Neutrophil (primary cell): ENCODE results near the gene C1orf35.

Experiments used
- H3K27ac ChIP-seq: fragments of 200-600 bp; sonication (generic); 2 replicates; pipeline ENCODE4 v1.5.1; 2016; ENCODE audit warnings: mild to moderate bottlenecking, moderate library complexity
- H3K27me3 ChIP-seq: fragments of 200-600 bp; sonication (generic); 2 replicates; pipeline ENCODE4 v1.6.0; 2016; ENCODE audit warnings: mild to moderate bottlenecking
- H3K36me3 ChIP-seq: fragments of 200-600 bp; sonication (generic); 2 replicates; pipeline ENCODE4 v1.5.1; 2017
- H3K4me1 ChIP-seq, 2 experiments: fragments of 200-600 bp in 1 of 2; sonication (generic) in 1 of 2; 1 replicate in 1 of 2; 2 replicates in 1 of 2; pipeline versions ENCODE4 v1.5.1 to v1.6.1; 2013 to 2016; ENCODE audit warnings: low read depth in 1 of 2, low read length in 1 of 2, mild to moderate bottlenecking in 1 of 2, moderate library complexity in 1 of 2; ENCODE audit not compliant: control insufficient read depth in 1 of 2, insufficient read depth in 1 of 2
- H3K4me3 ChIP-seq, 2 experiments: fragments of 200-600 bp in 1 of 2; sonication (generic) in 1 of 2; 1 replicate in 1 of 2; 2 replicates in 1 of 2; pipeline ENCODE4 v1.5.1; 2013 to 2016; ENCODE audit warnings: low read depth in 1 of 2, low read length in 1 of 2, mild to moderate bottlenecking in 1 of 2, moderate library complexity in 1 of 2
- H3K9me3 ChIP-seq: fragments of 200-600 bp; sonication (generic); 2 replicates; pipeline ENCODE4 v1.5.1; 2016
- CTCF ChIP-seq: fragments of 200-600 bp; sonication (generic); IDR thresholded peaks from 2 replicates; pipeline ENCODE4 v1.5.1; 2016; ENCODE audit warnings: antibody characterized with exemption

C1orf35 gene

GRCh38 chr1:228058949-228059633 lies 44.0 kb downstream of the C1orf35 start:
- Histone ChIP-seq H3K9me3 (no peaks in the 10 kb centered on the region), H3K27ac (peak overlapping the region; percentile 13), H3K4me1 (peaks cover 14 to 23% of the 10 kb centered on the region in 2 experiments), H3K27me3 (peaks cover 90% of the 10 kb centered on the region), H3K4me3 (peak overlapping the region; percentile 49 to 59), H3K36me3 (no peaks in the 10 kb centered on the region)
- no peak for TF ChIP-seq CTCF

- Histone ChIP-seq H3K27me3 (peaks cover 96% of the 10 kb centered on the region), H3K9me3 (no peaks in the 10 kb centered on the region), H3K4me1 (peaks cover 14 to 23% of the 10 kb centered on the region in 2 experiments), H3K36me3 (no peaks in the 10 kb centered on the region), H3K4me3 (peak overlapping the region; percentile 49 to 59), H3K27ac (no peak overlapping the region)
- no peak for TF ChIP-seq CTCF
Measured at GRCh38 chr1:228058172-228058948, 44.8 kb downstream of the C1orf35 start.
